ENCODE data around the gene RNF212. TPM values are rescaled to one million over a fixed set of nuclear protein-coding genes. Genes with fewer than 3 reads are reported as not detected.
A peak's percentile ranks its signal among the peaks of the same experiment; 100 is the strongest.

RNF212 gene
- total and polyA plus RNA-seq, 9 of the 15 experiments (the other 6 are each of a cell fraction or from before 2014, with no cell fraction given), result 0.04 TPM; not detected in 8

DNA sequence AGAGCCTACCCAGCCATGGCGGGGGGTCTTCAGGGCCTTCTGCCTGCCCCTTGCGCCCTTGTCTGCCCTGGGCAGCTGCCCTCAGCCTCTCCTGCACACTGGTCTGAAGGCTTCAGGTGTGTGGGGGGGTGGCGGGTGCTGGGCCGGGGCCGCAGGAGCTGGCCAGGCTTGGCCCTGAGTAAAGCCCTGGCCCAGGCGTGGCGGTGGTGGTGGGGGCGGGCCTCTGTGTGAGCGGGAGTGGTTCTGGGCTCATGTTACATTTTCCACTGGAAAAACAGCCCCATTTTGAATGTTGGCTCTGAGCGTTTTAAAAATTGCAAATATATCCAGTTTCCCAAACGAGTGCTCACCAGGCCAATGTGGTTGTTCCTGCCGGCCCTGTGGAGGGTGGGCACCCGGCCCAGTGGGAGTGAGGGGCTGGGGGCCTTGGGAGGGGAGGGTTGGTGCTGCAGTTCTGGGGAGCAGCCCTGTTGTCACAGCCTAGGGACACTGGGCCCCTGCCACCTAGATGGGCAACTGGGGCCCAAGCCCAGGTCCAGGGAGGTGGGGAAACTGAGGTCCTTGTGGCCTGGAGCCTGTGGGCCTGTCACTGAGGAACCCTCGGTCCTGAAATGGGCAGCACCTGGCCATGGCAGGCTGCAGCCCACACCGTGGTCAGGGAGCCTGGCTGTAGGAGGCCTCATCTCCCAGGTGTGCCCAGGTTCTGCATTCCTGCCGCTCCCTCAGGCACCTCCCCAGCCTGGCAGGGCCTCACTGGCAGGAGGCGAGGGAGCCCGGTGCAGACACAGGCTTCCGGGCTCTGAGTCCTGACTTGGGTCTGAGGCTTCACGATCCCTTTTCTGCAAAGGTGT is 73.6 kb downstream of the RNF212 start (continued):
- TF ChIP-seq, protein P1, sequence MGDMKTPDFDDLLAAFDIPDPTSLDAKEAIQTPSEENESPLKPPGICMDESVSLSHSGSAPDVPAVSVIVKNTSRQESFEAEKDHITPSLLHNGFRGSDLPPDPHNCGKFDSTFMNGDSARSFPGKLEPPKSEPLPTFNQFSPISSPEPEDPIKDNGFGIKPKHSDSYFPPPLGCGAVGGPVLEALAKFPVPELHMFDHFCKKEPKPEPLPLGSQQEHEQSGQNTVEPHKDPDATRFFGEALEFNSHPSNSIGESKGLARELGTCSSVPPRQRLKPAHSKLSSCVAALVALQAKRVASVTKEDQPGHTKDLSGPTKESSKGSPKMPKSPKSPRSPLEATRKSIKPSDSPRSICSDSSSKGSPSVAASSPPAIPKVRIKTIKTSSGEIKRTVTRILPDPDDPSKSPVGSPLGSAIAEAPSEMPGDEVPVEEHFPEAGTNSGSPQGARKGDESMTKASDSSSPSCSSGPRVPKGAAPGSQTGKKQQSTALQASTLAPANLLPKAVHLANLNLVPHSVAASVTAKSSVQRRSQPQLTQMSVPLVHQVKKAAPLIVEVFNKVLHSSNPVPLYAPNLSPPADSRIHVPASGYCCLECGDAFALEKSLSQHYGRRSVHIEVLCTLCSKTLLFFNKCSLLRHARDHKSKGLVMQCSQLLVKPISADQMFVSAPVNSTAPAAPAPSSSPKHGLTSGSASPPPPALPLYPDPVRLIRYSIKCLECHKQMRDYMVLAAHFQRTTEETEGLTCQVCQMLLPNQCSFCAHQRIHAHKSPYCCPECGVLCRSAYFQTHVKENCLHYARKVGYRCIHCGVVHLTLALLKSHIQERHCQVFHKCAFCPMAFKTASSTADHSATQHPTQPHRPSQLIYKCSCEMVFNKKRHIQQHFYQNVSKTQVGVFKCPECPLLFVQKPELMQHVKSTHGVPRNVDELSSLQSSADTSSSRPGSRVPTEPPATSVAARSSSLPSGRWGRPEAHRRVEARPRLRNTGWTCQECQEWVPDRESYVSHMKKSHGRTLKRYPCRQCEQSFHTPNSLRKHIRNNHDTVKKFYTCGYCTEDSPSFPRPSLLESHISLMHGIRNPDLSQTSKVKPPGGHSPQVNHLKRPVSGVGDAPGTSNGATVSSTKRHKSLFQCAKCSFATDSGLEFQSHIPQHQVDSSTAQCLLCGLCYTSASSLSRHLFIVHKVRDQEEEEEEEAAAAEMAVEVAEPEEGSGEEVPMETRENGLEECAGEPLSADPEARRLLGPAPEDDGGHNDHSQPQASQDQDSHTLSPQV (IDR thresholded peaks at IDR 0.05), result peak; percentile 82
- peak; percentile 68 for TF ChIP-seq HMGN3 (IDR thresholded peaks at IDR 0.05; ENCODE audit: borderline replicate concordance, extremely low read depth, insufficient read length, low read depth, low read length)
- TF ChIP-seq NR2C1 (IDR thresholded peaks at IDR 0.05), result no peak
- TF ChIP-seq NR2C1 (tag; IDR thresholded peaks at IDR 0.05), result 0 out of 2 replicates have a peak, but pooled peaks have one; percentile 30
- no peak for TF ChIP-seq HDAC6 (IDR thresholded peaks at IDR 0.05; ENCODE audit: low read depth, low read length)
- no peak for TF ChIP-seq GABPB1 (CRISPR knock-in tag; IDR thresholded peaks at IDR 0.05)
- TF ChIP-seq, protein P2, sequence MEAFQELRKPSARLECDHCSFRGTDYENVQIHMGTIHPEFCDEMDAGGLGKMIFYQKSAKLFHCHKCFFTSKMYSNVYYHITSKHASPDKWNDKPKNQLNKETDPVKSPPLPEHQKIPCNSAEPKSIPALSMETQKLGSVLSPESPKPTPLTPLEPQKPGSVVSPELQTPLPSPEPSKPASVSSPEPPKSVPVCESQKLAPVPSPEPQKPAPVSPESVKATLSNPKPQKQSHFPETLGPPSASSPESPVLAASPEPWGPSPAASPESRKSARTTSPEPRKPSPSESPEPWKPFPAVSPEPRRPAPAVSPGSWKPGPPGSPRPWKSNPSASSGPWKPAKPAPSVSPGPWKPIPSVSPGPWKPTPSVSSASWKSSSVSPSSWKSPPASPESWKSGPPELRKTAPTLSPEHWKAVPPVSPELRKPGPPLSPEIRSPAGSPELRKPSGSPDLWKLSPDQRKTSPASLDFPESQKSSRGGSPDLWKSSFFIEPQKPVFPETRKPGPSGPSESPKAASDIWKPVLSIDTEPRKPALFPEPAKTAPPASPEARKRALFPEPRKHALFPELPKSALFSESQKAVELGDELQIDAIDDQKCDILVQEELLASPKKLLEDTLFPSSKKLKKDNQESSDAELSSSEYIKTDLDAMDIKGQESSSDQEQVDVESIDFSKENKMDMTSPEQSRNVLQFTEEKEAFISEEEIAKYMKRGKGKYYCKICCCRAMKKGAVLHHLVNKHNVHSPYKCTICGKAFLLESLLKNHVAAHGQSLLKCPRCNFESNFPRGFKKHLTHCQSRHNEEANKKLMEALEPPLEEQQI (IDR thresholded peaks at IDR 0.05), result no peak
- TF ChIP-seq, protein P3, sequence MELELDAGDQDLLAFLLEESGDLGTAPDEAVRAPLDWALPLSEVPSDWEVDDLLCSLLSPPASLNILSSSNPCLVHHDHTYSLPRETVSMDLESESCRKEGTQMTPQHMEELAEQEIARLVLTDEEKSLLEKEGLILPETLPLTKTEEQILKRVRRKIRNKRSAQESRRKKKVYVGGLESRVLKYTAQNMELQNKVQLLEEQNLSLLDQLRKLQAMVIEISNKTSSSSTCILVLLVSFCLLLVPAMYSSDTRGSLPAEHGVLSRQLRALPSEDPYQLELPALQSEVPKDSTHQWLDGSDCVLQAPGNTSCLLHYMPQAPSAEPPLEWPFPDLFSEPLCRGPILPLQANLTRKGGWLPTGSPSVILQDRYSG (tag; conservative IDR thresholded peaks at IDR 0.05; ENCODE audit: low read depth), result 0 out of 2 replicates have a peak, but pooled peaks have one; percentile 44

Data from K562 (cell line).